Measurements from ENCODE around the gene LRMDA.
"Not testable (repeated sequence)": the region's sequence is repeated elsewhere in the genome, so short reads cannot be mapped to it uniquely, and the experiment has no call there.

The LRMDA gene

DNA sequence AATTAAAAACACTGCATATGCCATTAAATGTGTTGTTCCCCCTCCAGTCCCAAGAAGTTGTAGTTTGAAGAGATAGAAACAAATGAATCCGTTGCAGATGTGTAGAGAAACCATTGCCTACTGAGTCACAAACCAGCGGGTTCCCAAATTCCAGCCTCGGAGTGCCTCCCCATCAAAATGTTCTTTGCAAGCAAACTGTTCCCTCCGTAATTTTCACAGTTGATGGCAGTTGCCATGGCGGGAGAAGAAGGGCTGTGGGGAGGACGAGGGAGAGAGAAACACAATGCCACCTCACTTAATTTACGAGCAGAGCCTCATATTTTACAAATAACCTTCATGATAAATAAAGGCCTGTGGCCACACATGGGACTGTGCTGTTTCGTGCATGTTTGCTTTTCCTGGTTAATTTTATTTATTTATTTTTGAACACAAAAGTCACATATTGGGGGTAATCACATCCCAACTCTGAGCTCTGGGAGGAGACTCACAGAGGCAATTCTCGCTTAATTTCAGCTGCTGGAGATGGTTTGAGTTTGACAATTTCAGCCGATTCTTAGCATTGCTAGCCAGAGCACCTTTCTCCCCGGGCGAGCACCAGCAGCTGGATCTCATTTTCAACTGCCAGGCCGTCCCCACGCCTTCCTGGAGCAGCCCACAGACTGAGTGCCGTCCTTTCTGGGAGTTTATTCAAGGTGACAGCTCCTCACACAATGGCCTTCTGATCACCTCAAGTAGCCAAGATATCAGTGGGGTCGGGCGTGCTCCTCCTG is 1122.0 kb downstream of the LRMDA start:
- DNase-seq: no peak

DNA sequence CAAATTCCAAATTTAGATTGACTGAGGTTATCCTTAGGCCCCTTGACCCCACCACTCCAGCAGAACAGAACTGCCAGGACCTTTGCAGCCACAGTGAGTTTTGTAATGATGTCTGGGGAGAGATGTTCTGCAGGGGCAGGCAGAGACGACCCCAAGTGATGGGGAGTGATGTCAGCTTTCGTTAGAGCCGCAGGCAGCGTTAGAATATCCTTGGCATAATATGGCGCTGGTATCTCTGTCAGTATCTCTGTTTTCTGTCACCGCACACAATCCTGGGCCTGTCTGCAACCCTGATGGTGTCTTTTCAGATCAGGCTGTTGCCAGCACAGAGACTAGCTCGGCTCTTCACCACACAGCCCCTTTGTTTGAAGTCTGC is 1122.6 kb downstream of the LRMDA start:
- DNase-seq: no peak

DNA sequence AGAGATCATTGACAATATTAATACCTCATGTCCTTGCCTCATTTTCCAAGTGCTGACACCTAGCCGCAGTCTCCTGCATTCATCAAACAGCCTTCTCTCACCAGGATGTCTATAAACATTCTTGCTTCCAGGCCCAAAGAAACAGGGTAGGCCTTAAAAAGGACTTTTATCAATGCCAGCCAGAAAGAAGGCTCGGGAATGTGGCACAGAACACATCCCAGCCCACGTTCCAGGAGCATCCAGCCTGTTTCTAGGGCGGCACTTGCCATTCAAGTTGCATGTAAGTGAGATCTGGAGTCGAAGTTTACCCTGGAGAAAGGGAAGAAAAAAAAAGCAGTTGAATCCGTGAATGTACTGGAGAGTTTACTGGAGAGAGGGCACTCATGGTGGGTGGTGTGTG is 1123.1 kb downstream of the LRMDA start:
- no peak for DNase-seq

DNA sequence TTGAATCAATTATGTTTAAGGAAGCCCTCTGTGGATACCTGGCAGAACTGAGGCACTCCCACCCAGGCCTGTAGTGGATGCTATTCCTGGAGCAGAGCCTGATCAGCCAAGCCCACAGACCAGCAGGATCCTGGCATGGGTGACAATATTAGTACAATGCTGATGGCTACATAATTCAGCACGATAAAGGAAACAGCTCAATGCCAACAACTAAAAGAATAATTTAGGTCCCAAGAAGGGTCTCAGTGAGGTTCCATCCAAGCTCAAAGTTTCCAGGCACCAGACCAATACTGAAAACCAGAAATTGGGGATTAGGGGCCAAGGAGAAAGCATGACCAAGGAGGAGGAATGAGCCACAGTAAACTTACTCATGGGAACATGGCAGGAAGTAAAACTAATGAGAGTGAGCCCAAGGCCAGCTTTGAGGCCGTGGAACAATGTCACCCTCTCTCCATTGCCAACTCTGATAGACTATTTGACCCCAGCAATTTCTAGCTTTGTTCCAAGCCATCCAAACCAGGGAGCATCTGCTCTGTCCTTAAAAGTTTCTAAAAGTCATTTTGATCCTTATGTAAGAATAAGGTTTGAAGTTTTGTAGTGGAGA is 1123.7 kb downstream of the LRMDA start:
- no peak for DNase-seq

DNA sequence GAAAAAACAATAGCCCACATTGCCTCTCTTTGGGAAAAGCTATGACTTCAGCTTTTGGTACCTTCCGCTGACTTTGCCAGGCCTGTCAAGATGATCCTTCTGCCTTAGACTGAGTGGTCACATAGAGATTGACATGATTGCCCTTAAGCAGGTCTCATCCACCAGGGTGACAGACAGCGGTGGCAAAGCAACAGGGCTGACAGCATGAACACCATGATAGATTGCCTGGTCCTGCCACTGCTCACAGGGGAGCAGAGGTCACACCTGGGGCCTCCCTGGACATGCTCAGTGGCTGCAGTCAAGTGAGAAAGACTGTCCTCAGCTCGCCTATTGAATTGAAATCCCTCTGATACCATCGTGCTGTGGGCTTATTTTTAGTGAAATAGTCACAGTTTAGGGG is 1125.9 kb downstream of the LRMDA start:
- no peak for DNase-seq

DNA sequence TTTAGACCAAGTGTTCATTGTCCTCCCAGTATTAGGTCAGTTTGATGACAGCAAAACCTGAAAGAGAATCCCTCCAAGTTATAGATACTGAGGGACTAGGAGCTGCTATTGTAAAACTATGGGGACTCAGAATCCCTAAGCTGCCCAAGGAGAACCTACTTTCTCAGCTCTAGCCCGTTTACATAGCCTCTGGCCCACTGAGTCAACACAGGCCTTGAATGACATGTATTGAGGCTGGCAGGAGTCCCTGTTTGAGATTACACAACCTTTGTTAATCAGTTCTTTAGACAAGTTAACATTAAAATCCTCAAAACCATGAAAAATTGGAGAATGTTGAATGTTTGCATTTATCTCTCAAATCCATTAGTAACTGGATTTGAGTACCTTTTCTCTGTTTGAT is 1127.2 kb downstream of the LRMDA start:
- DNase-seq: no peak

DNA sequence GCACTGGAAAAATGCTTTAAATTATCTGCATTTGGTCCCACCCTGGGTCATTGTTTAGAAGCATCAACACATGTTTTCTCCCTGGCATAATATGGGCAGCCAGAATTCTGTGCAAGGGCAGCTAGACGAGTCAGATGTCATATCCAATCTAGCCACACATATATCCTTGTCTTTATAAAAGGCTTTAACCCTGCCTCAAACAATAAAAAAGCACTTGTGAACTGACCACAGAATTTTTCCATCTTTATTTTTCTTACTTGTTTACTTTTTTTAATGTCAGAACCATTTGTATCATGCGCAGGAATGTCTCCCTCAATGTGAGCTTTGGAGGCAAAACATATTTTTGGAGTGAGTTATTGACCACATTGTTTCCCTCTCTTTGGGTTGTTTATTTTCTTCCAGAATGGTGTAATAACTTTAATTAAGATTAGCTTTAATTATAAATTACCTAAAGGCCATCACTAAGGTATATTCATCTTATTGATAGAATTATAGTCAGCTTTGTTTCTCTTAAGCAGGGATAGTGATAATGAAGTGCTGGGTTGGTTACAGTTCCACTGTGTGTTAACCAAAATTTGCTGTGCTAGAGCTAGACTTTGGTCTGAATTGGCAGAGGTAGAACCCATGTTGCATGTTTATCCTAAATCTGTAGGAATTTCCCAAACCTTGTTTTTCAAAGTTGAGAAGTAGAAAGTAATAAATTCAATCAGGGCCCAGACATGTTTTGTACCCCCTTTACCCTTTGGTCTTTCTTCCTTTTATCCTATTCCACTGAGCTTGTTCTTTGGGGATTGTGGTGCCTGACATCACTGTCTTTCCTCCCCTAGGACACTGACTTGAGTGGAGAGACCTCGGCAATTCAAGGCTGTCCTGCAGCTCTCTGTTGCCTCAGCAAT is 1127.8 kb downstream of the LRMDA start:
- DNase-seq: no peak

DNA sequence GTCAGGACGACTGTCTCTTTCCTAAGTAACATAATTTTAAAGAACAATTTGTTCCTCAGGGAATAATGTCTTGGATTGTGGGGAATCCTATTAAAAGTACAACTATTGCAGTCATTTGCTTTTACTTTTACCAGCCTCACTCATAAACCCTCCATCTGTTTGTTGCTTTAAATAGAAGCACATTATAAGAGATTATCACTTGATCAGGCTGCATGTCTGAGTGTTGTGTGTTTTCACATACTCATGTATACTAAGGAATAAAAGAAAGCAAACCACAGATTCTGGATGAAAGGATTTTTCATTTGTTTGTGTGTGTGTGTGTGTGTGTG is 1128.4 kb downstream of the LRMDA start:
- DNase-seq: no peak

DNA sequence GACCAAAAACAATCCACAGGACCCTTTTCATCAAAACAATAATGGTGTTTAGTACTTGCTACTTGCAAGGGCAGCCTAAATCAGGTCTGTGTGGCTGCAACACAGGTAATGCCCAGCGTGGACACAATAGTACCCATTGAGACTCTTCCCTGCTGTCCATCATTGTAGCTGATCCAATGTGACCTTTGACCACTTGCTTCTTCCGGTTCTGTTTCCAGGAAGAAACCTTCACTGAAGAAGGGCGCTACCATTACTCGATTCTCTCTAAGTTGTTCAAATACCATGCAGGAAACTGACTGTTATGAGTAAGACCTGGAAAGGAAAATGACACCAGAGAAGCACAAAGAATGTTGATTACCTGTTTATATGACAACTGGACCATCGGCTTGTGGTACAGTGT is 1128.9 kb downstream of the LRMDA start:
- no peak for DNase-seq

DNA sequence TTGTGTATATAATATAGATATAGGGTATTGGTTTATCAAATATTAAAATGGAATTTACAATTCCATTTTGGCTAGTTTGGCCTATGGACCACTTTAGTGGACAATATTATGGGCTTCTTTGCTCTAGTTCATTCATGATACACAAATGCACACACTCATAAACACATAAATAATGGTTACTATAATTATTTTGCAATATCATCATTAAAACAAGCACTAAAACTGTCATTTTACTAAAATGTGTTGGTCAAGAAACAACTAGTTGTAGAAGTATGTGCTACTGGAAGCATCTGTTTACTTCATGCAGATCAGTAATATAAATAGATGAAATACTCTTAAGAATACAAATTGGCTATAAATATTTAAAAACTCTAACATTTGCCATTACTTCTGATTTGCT is 1131.9 kb downstream of the LRMDA start:
- DNase-seq: no peak

DNA sequence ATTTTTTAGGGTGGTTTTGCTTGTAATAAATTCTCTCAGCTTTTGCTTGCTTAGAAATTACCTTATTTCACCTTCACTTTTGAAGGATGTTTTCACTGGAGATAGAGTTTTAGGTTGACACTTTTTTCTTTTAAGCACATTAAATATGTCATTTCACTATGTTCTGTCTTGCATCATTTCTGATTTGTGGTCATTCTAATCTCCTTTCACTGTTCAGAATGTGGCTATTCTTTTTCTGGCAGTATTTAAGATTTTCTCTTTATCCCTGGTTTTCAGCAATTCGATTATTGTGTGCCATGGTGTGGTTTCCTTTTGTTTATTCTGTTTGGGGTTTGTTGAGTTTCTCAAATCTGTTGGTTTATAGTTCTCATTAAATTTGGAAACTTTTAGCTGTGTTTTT is 1140.6 kb downstream of the LRMDA start:
- DNase-seq: no peak

DNA sequence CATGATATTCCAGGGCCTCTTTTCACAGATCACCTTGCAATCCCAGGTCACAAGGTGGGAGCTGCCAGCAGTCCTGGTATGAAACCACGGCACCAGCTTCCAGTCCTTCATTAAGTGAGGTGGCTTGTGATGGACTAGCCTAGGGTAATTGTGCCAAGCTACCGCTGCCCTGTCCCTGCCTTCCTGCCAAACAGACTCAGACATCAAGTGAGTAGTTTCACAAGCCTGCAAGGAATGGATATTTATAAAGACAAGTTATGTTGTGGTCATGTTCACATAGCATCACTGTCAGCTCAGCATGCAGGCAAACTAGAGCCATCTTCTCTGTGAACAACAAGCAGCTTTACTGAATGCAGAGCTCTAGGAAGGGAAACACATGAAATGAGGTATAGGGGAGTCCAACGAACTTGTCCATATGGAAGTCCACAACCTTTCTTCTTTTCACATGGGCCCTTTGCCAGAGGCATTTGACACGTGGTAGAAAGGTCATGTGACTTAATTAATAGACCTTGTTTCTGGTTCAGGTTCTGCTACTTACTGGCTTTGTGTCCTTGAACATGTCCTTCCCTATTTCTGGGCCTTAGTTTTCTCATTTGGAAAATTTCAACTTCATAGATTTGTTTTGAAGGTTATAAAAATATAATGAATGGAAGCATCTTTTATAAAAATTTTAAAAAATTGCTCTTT is 1145.0 kb downstream of the LRMDA start:
- DNase-seq: no peak

DNA sequence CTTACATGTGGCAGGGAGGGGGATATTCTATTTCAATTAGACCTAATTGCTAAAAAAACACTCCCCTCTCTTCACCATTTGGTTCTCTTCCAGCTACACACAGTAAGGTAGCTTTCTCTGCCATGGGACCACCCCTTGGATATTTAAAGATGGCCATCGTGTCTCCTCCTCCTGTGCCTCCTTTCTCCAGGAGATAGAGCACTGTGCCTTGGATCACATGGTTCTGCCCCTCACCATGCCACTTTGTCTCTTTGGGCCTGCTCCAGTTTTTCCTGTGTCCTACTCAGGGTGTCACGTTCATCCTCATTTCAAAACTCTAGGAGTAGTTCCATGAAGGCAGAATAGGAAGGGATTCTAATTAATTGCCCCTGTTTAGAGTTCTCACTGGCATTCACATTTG is 1146.0 kb downstream of the LRMDA start:
- no peak for DNase-seq

DNA sequence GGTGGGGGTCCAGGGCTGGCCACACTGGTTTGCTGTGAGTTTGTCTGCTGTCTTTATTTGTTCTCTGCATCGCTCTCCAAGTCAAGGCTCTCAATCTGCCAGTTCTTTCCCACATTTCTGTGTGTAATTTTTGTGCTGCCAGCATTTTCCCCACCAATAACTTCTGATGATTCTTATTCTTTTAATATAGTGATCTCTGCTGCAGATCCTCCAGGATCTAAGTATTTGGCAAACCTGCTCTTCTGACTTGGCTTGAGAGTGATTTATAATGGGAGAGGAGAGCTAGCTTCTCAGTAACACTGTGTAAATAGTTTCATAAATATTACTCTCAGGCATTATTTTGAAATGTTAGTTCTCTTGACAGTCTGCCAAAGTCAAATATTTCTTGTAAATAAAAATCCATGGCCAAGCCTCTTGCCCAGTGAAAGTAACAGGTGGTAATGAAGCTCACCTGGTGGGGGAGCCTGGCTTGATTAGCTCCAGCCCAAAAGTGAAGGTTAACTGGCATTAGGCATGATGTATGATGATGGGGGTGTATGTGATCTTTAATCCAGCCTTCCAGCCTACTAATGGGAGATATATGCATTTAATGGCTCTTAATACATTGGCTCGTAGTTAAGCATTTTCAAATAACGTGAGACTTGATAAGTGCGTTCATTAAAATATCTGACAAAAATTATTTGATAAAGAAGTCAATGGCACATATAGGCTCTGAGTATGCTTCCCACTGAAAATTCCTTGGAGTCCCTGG is 1150.3 kb downstream of the LRMDA start:
- DNase-seq: no peak

DNA sequence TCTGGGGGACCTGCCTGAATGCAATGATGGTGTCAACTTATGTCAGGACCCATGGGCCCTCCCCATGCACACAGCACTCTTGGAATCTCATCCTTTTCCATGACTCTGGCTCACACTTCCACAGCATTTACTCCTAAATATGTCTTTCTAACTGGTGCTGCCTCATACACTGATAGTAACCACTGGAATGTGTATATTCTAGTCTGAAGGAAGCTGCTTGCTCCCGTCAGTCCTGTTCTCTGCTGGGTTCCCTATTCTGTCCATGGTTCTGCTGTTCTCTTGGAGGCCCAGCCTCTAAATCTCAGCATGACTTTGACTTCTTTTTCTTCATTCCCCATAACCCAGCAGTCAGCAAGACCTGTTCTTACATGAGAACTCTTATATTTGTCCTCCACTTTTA is 1151.1 kb downstream of the LRMDA start:
- no peak for DNase-seq

DNA sequence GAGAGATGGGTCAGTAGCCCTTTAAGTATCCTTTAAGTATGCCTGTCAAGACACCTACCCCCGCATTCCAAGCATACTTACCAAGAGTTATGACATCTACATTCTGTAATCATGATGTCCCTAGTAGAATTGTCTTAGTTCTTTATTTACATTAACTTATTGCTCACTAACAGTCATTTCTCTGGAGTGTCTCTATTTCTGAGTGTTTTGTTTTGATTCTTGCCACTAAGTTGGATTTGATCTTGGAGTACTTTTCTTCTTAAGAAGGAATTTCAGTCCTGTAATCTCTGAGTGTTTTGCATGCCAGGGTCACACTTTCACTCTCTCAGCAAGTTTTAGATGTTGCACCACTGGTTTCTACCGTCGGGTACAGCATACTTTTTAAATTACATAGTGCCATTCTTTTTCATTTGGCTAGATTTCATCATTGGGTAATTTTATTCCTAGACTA is 1152.3 kb downstream of the LRMDA start:
- no peak for DNase-seq

DNA sequence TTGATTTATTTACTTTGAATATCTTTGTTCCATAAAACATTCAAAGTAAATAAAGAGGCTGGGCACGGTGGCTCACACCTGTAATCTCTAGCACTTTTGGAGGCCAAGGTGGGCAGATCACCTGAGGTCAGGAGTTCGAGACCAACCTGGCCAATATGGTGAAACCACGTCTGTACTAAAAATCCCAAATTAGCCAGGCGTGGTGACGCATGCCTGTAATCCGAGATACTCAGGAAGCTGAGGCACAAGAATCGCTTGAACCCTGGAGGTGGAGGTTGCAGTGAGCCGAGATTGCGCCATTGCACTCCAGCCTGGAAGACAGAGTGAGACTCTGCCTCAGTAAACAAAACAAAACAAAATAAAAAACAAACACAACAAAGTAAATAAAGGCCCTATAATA is 1153.0 kb downstream of the LRMDA start:
- DNase-seq: not testable (repeated sequence)

Data from activated CD4-positive, alpha-beta T cell treated with anti-CD3 and anti-CD28 coated beads, Interleukin-10, Interleukin-2, amounts not matched to agents 100 ng/mL and 50 ng/mL, durations not matched to agents 16 hours and 8 hours (primary cell).